Sigmoid colon (tissue), 7 donors: ENCODE data around the gene TNC. TPM values are rescaled to one million over a fixed set of nuclear protein-coding genes. Genes with fewer than 3 reads are reported as not detected.
A peak's percentile ranks its signal among the peaks of the same experiment; 100 is the strongest.

Experiments used
- DNase-seq: peaks from one replicate; pipeline ENCODE4 v3.0.0-alpha.2; 2019
- H3K27ac ChIP-seq, 4 donors: fragments of 200-600 bp; sonication (generic); one replicate each; pipeline ENCODE4 v1.5.1; 2016 to 2019; ENCODE audit warnings: mild to moderate bottlenecking in 1 of 4
- H3K27me3 ChIP-seq, 3 donors: fragments of 200-600 bp; sonication (generic); one replicate each; pipeline ENCODE4 v1.5.1; 2019; ENCODE audit warnings: mild to moderate bottlenecking in 1 of 3
- H3K36me3 ChIP-seq, 4 donors: fragments of 200-600 bp; sonication (generic); one replicate each; pipeline ENCODE4 v1.5.1; 2016 to 2019
- H3K4me1 ChIP-seq, 4 donors: fragments of 200-600 bp; sonication (generic); one replicate each; pipeline ENCODE4 v1.5.1; 2017 to 2019
- H3K4me3 ChIP-seq, 4 donors: fragments of 200-600 bp; sonication (generic); one replicate each; pipeline ENCODE4 v1.5.1; 2017 to 2019; ENCODE audit warnings: mild to moderate bottlenecking in 2 of 4, moderate library complexity in 1 of 4
- H3K9me3 ChIP-seq, 4 donors: fragments of 200-600 bp in 3 of 4; sonication (generic) in 3 of 4; one replicate each; pipeline versions ENCODE4 v1.5.1 to v1.6.1; 2013 to 2019
- CTCF ChIP-seq, 4 experiments: fragments of 450-650 bp in 3 of 4; fragments of 200-600 bp in 1 of 4; IDR thresholded peaks; one replicate each; pipeline ENCODE4 v1.5.1; 2016 to 2019; ENCODE audit warnings: antibody characterized with exemption in 4 of 4, mild to moderate bottlenecking in 3 of 4, moderate library complexity in 2 of 4
- EP300 ChIP-seq, 4 donors: sonication (generic); formaldehyde crosslinking; IDR thresholded peaks; one replicate each; pipeline ENCODE4 v1.6.1; 2017; ENCODE audit warnings: antibody characterized with exemption in 4 of 4
- POLR2A ChIP-seq, 2 donors: fragments of 450-650 bp; IDR thresholded peaks; one replicate each; pipeline ENCODE4 v1.6.1; 2016; ENCODE audit warnings: antibody characterized with exemption in 2 of 2, mild to moderate bottlenecking in 2 of 2, moderate library complexity in 2 of 2
- POLR2AphosphoS5 ChIP-seq, 4 donors: sonication (generic); formaldehyde crosslinking; IDR thresholded peaks; one replicate each; pipeline ENCODE4 v1.6.1; 2017; ENCODE audit warnings: antibody characterized with exemption in 4 of 4
- WGBS, 2 donors: extraction: QIAGEN DNeasy Blood & Tissue Kit; methylation state at CpG; one replicate each; pipeline ENCODE4 v1.1.7; 2013; 5-methylcytosine and 5-hydroxymethylcytosine counted together
- intact Hi-C: fragments of 100-400 bp; cut with DNase I; formaldehyde crosslinking; loops from one replicate; pipeline ENCODE4 v1.15.1; 2023
- polyA plus RNA-seq, 3 donors: library from polyadenylated mRNA; stranded (reverse); fragments of 200-250 nt; gene quantifications; one replicate each; pipeline ENCODE4 v1.2.3, GENCODE V29; 2013
- total RNA-seq, 4 donors: library from RNA; depleted of rRNA; stranded (reverse); fragments of >200 nt; gene quantifications; one replicate each; pipeline ENCODE4 v1.1.0, GENCODE V29; 2016
- donor health status: healthy with polysubstance abuse.
- donor health status: Bipolar disorder and iron deficiency.
- donor health status: healthy.

TNC gene
- total and polyA plus RNA-seq, 7 donors: 0.69 to 742 (median 127) TPM

- H3K27me3 ChIP-seq: no peaks in the 10 kb centered on the region
- DNase-seq: no peak
- H3K4me3 ChIP-seq: no peak overlapping the region
- TF ChIP-seq POLR2A (IDR thresholded peaks at IDR 0.05): no peak
- no peak for TF ChIP-seq POLR2AphosphoS5 (IDR thresholded peaks at IDR 0.05)
- TF ChIP-seq EP300 (IDR thresholded peaks at IDR 0.05): no peak
- TF ChIP-seq CTCF (IDR thresholded peaks at IDR 0.05): no peak
- WGBS, 2 donors: 77 to 86% methylated on average over 6 of the region's 6 CpGs
- H3K36me3 ChIP-seq: peaks cover 22 to 100% (median 53%) of the 10 kb centered on the region in 4 donors
- no peaks in the 10 kb centered on the region for H3K9me3 ChIP-seq
- intact Hi-C loops: no loop called here
- peaks cover 0 to 59% (median 30%) of the 10 kb centered on the region in 4 donors for H3K4me1 ChIP-seq
- peak overlapping the region; percentile 55 to 91 (median 85) for H3K27ac ChIP-seq
Observed at GRCh38 chr9:115058684-115059315, 59.2 kb downstream of the TNC start.

- intact Hi-C loops: no loop called here
- peak overlapping the region; percentile 18 to 91 (median 85) for H3K27ac ChIP-seq
- 81 to 83% methylated on average over 2 of the region's 2 CpGs for WGBS, 2 donors
- no peak for DNase-seq
- H3K36me3 ChIP-seq: peaks cover 22 to 100% (median 55%) of the 10 kb centered on the region in 4 donors
- H3K4me3 ChIP-seq: no peak overlapping the region
- TF ChIP-seq POLR2AphosphoS5 (IDR thresholded peaks at IDR 0.05): no peak
- TF ChIP-seq CTCF (IDR thresholded peaks at IDR 0.05): no peak
- TF ChIP-seq EP300 (IDR thresholded peaks at IDR 0.05): no peak
- no peak for TF ChIP-seq POLR2A (IDR thresholded peaks at IDR 0.05)
- H3K27me3 ChIP-seq: no peaks in the 10 kb centered on the region
- peaks cover 0 to 53% (median 24%) of the 10 kb centered on the region in 4 donors for H3K4me1 ChIP-seq
- H3K9me3 ChIP-seq: no peaks in the 10 kb centered on the region
Observed at GRCh38 chr9:115058175-115058574, 59.8 kb downstream of the TNC start.

- Histone ChIP-seq H3K9me3 (no peaks in the 10 kb centered on the region), H3K36me3 (peaks cover 26 to 100% (median 56%) of the 10 kb centered on the region in 4 donors), H3K27ac (peak overlapping the region in 3 of 4 donors; percentile 84 to 91 (median 86)), H3K4me3 (no peak overlapping the region), H3K27me3 (no peaks in the 10 kb centered on the region), H3K4me1 (peaks cover 0 to 47% (median 18%) of the 10 kb centered on the region in 4 donors)
- TF ChIP-seq POLR2A (IDR thresholded peaks at IDR 0.05) (no peak), POLR2AphosphoS5 (IDR thresholded peaks at IDR 0.05) (no peak), EP300 (IDR thresholded peaks at IDR 0.05) (no peak), CTCF (IDR thresholded peaks at IDR 0.05) (no peak)
- DNase-seq: no peak
- intact Hi-C loops: no loop called here
Observed at GRCh38 chr9:115057559-115057958, 60.4 kb downstream of the TNC start.

GRCh38 chr9:115050002-115050490 lies 67.9 kb downstream of the TNC start:
- TF ChIP-seq EP300 (IDR thresholded peaks at IDR 0.05) (no peak), POLR2A (IDR thresholded peaks at IDR 0.05) (no peak), POLR2AphosphoS5 (IDR thresholded peaks at IDR 0.05) (no peak), CTCF (IDR thresholded peaks at IDR 0.05) (no peak)
- Histone ChIP-seq H3K4me1 (peaks cover 0 to 42% (median 25%) of the 10 kb centered on the region in 4 donors), H3K9me3 (no peaks in the 10 kb centered on the region), H3K27ac (peak overlapping the region in 3 of 4 donors; percentile 54 to 91 (median 90)), H3K27me3 (no peaks in the 10 kb centered on the region), H3K4me3 (no peak overlapping the region), H3K36me3 (peaks cover 13 to 74% (median 20%) of the 10 kb centered on the region in 4 donors)
- WGBS, 2 donors: 76 to 78% methylated on average over 5 of the region's 5 CpGs
- no peak for DNase-seq
- intact Hi-C loops: no loop called here
